Peyer's patch (tissue), 4 donors: ENCODE measurements around the gene KMT2E.
"Not testable (repeated sequence)": the region's sequence is repeated elsewhere in the genome, so short reads cannot be mapped to it uniquely, and the experiment has no call there.

Experiments used
- POLR2A ChIP-seq, 2 donors: fragments of 450-650 bp; IDR thresholded peaks; one replicate each; pipeline ENCODE4 v1.5.1; 2017; ENCODE audit warnings: antibody characterized with exemption in 2 of 2, mild to moderate bottlenecking in 2 of 2, moderate library complexity in 2 of 2
- TF ChIP-seq, protein P1 (sequence below), 6 experiments: fragments of 450-650 bp in 4 of 6; fragments of 200-600 bp in 2 of 6; sonication (generic) in 1 of 6; IDR thresholded peaks; one replicate each; pipeline ENCODE4 v1.5.1; 2017 to 2019; ENCODE audit warnings: antibody characterized with exemption in 6 of 6, mild to moderate bottlenecking in 3 of 6, moderate library complexity in 1 of 6

GRCh38 chr7:105005486-105005885 lies 8.5 kb upstream of the KMT2E start:
- TF ChIP-seq, protein P1, sequence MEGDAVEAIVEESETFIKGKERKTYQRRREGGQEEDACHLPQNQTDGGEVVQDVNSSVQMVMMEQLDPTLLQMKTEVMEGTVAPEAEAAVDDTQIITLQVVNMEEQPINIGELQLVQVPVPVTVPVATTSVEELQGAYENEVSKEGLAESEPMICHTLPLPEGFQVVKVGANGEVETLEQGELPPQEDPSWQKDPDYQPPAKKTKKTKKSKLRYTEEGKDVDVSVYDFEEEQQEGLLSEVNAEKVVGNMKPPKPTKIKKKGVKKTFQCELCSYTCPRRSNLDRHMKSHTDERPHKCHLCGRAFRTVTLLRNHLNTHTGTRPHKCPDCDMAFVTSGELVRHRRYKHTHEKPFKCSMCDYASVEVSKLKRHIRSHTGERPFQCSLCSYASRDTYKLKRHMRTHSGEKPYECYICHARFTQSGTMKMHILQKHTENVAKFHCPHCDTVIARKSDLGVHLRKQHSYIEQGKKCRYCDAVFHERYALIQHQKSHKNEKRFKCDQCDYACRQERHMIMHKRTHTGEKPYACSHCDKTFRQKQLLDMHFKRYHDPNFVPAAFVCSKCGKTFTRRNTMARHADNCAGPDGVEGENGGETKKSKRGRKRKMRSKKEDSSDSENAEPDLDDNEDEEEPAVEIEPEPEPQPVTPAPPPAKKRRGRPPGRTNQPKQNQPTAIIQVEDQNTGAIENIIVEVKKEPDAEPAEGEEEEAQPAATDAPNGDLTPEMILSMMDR (IDR thresholded peaks at IDR 0.05) = not testable (repeated sequence)
- not testable (repeated sequence) for TF ChIP-seq POLR2A (IDR thresholded peaks at IDR 0.05)
